Karpas-422 (cell line): ENCODE measurements around the gene TMEM61. TPM values are rescaled to one million over a fixed set of nuclear protein-coding genes. Genes with fewer than 3 reads are reported as not detected.

Source experiments
- DNase-seq: peaks from one replicate; pipeline ENCODE4 v3.0.0-alpha.2; 2015
- H2AFZ ChIP-seq: fragments of 200-600 bp; sonication (generic); 2 replicates; pipeline ENCODE4 v1.6.1; 2014; ENCODE audit warnings: antibody characterized with exemption, low read length, mixed read lengths
- H3K27ac ChIP-seq: fragments of 200-600 bp; sonication (generic); 2 replicates; pipeline ENCODE4 v1.5.1; 2014; ENCODE audit warnings: mild to moderate bottlenecking, low read length, moderate library complexity
- H3K27me3 ChIP-seq: fragments of 200-600 bp; sonication (generic); 2 replicates; pipeline ENCODE4 v1.6.1; 2014; ENCODE audit warnings: low read length, mixed read lengths
- H3K36me3 ChIP-seq: fragments of 200-600 bp; sonication (generic); 2 replicates; pipeline ENCODE4 v1.6.1; 2014; ENCODE audit warnings: low read length, mixed read lengths; ENCODE audit not compliant: insufficient read depth
- H3K4me1 ChIP-seq: fragments of 200-600 bp; sonication (generic); 2 replicates; pipeline ENCODE4 v1.6.1; 2014; ENCODE audit warnings: mild to moderate bottlenecking, low read length, mixed read lengths
- H3K4me2 ChIP-seq: fragments of 200-600 bp; sonication (generic); 2 replicates; pipeline ENCODE4 v1.6.1; 2014; ENCODE audit warnings: low read length, low read depth, mild to moderate bottlenecking; ENCODE audit not compliant: poor library complexity, severe bottlenecking
- H3K4me3 ChIP-seq: fragments of 200-600 bp; sonication (generic); 2 replicates; pipeline ENCODE4 v1.5.1; 2014; ENCODE audit warnings: mild to moderate bottlenecking, antibody characterized with exemption, low read length, mixed read lengths
- H3K79me2 ChIP-seq: fragments of 200-600 bp; sonication (generic); 2 replicates; pipeline ENCODE4 v1.6.1; 2014; ENCODE audit warnings: mild to moderate bottlenecking, low read length, mixed read lengths
- H3K9ac ChIP-seq: fragments of 200-600 bp; sonication (generic); 2 replicates; pipeline ENCODE4 v1.6.0; 2014; ENCODE audit warnings: low read length
- H3K9me2 ChIP-seq: fragments of 200-600 bp; sonication (generic), shearing (Covaris generic); replicated peaks from 2 replicates; pipeline ENCODE4 v1.6.0; 2014; ENCODE audit warnings: mild to moderate bottlenecking, low read length, moderate library complexity; ENCODE audit not compliant: insufficient read depth
- H3K9me3 ChIP-seq: fragments of 300-700, 200-600 bp; sonication (generic); 2 replicates; pipeline ENCODE4 v1.6.1; 2014; ENCODE audit warnings: low read length, mixed read lengths
- H4K20me1 ChIP-seq: fragments of 200-600 bp; sonication (generic); 2 replicates; pipeline ENCODE4 v1.6.1; 2014; ENCODE audit warnings: mild to moderate bottlenecking, antibody characterized with exemption, low read length, low read depth; ENCODE audit not compliant: insufficient read depth
- total RNA-seq: library from RNA; depleted of rRNA; stranded (reverse); fragments of >200 nt; shearing (Covaris generic); gene quantifications from 2 replicates; pipeline ENCODE4 v1.2.3, GENCODE V29; 2014; ENCODE audit warnings: low replicate concordance

The TMEM61 gene
- total RNA-seq, 1 experiment from 2014 or later = not detected

GRCh38 chr1:54989968-54990810 lies 9.8 kb downstream of the TMEM61 start:
- H3K9me3 ChIP-seq = no peaks in the 10 kb centered on the region
- no peaks in the 10 kb centered on the region for H3K36me3 ChIP-seq
- H3K27ac ChIP-seq = no peak overlapping the region
- H4K20me1 ChIP-seq = no peaks in the 10 kb centered on the region
- H2AFZ ChIP-seq = no peak overlapping the region
- H3K27me3 ChIP-seq = no peaks in the 10 kb centered on the region; the same call in 1 of the 2 replicates
- H3K4me3 ChIP-seq = no peak overlapping the region
- H3K9ac ChIP-seq = no peak overlapping the region
- no peaks in the 10 kb centered on the region for H3K79me2 ChIP-seq
- H3K9me2 ChIP-seq = no peaks in the 10 kb centered on the region
- DNase-seq = no peak
- no peak overlapping the region for H3K4me2 ChIP-seq
- peaks cover 21% of the 10 kb centered on the region for H3K4me1 ChIP-seq

GRCh38 chr1:54990916-54991315 lies 10.5 kb downstream of the TMEM61 start:
- no peak for DNase-seq
- Histone ChIP-seq H3K4me2 (no peak overlapping the region), H4K20me1 (no peaks in the 10 kb centered on the region), H3K27me3 (no peaks in the 10 kb centered on the region; the same call in 1 of the 2 replicates), H3K9ac (no peak overlapping the region), H3K4me3 (no peak overlapping the region), H3K9me3 (no peaks in the 10 kb centered on the region), H3K27ac (no peak overlapping the region), H3K4me1 (peaks cover 21% of the 10 kb centered on the region), H3K9me2 (no peaks in the 10 kb centered on the region), H3K79me2 (no peaks in the 10 kb centered on the region), H3K36me3 (no peaks in the 10 kb centered on the region), H2AFZ (no peak overlapping the region)

DNA sequence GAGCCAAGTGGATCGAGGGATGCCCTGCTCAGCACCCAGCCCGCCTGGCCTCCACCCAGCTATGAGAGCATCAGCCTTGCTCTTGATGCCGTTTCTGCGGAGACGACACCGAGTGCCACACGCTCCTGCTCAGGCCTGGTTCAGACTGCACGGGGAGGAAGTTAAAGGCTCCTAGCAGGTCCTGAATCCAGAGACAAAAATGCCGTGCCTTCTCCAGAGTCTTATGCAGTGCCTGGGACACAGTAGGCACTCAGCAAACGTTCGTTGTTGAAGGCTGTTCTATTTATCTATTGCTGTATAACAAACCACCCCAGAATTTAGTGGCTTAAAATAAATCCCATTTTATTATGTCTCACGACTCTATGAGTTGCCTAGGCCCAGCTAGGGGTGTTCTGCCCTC lies 11.5 kb downstream of the TMEM61 start:
- no peak overlapping the region for H3K4me2 ChIP-seq
- H3K9me3 ChIP-seq = no peaks in the 10 kb centered on the region
- peaks cover 19% of the 10 kb centered on the region for H3K4me1 ChIP-seq
- no peaks in the 10 kb centered on the region for H3K79me2 ChIP-seq
- H3K9me2 ChIP-seq = no peaks in the 10 kb centered on the region
- no peaks in the 10 kb centered on the region for H3K36me3 ChIP-seq
- no peak for DNase-seq
- H2AFZ ChIP-seq = no peak overlapping the region
- no peak overlapping the region for H3K4me3 ChIP-seq
- H3K9ac ChIP-seq = no peak overlapping the region
- no peaks in the 10 kb centered on the region for H3K27me3 ChIP-seq
- H4K20me1 ChIP-seq = no peaks in the 10 kb centered on the region
- H3K27ac ChIP-seq = no peak overlapping the region

- Histone ChIP-seq H3K4me3 (no peak overlapping the region), H3K4me1 (peaks cover 7% of the 10 kb centered on the region), H3K27ac (no peak overlapping the region), H3K9ac (no peak overlapping the region), H2AFZ (no peak overlapping the region), H3K9me3 (no peaks in the 10 kb centered on the region), H3K36me3 (no peaks in the 10 kb centered on the region), H4K20me1 (no peaks in the 10 kb centered on the region), H3K27me3 (no peaks in the 10 kb centered on the region), H3K4me2 (no peak overlapping the region), H3K79me2 (no peaks in the 10 kb centered on the region), H3K9me2 (no peaks in the 10 kb centered on the region)
- no peak for DNase-seq
These were observed 12.7 kb downstream of the TMEM61 start for GRCh38 chr1:54993140-54993539.

DNA sequence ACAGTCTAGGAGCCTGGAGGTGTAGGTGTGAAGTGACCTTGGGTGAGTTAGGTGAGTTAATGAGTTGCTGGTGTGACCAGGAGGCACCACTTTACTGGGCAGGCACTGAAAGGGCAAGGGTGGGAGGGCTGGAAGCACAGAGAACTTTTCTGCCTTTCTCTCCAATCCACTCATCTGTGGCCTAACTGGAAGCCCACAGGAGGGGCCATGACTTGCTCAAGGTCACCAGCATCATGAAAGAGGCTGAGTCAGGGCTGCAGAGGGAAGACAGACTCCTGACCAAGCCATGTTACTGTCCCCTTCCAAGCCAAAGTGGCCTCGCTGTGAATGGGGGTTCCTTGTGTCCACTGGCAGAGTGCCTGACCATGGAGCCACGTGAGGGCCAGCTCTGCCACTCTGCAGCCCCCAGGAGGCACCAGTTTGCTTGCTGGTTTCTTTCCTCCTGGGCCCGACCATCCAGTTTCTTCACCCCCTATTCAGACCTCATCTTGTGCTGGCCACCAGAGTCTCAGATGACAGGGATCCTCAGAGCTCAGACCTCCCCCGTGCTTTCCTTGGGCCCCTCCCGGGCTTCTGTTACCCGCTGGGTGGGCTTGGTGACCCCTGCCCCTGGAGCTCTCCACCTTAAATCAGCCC lies 14.0 kb downstream of the TMEM61 start:
- Histone ChIP-seq H3K9ac (no peak overlapping the region), H3K4me3 (no peak overlapping the region)

GRCh38 chr1:54995013-54995760 lies 14.8 kb downstream of the TMEM61 start:
- H3K4me3 ChIP-seq = no peak overlapping the region
- H2AFZ ChIP-seq = no peak overlapping the region
- no peak for DNase-seq
- H3K4me2 ChIP-seq = no peak overlapping the region
- no peak overlapping the region for H3K9ac ChIP-seq
- H4K20me1 ChIP-seq = no peaks in the 10 kb centered on the region
- no peaks in the 10 kb centered on the region for H3K27me3 ChIP-seq
- no peak overlapping the region for H3K27ac ChIP-seq
- H3K79me2 ChIP-seq = no peaks in the 10 kb centered on the region
- no peaks in the 10 kb centered on the region for H3K36me3 ChIP-seq
- no peaks in the 10 kb centered on the region for H3K9me2 ChIP-seq
- no peaks in the 10 kb centered on the region for H3K9me3 ChIP-seq
- H3K4me1 ChIP-seq = peaks cover 8% of the 10 kb centered on the region

More for the DNA sequence above, 14.0 kb downstream of the TMEM61 start:
- Histone ChIP-seq H3K4me2 (no peak overlapping the region), H3K9me3 (no peaks in the 10 kb centered on the region), H3K4me1 (peaks cover 8% of the 10 kb centered on the region), H3K79me2 (no peaks in the 10 kb centered on the region), H3K27me3 (no peaks in the 10 kb centered on the region), H3K27ac (no peak overlapping the region), H3K36me3 (no peaks in the 10 kb centered on the region), H3K9me2 (no peaks in the 10 kb centered on the region), H2AFZ (no peak overlapping the region), H4K20me1 (no peaks in the 10 kb centered on the region)
- no peak for DNase-seq

GRCh38 chr1:54995835-54996234 lies 15.4 kb downstream of the TMEM61 start:
- no peaks in the 10 kb centered on the region for H3K9me2 ChIP-seq
- peaks cover 8% of the 10 kb centered on the region for H3K4me1 ChIP-seq
- H3K27me3 ChIP-seq = no peaks in the 10 kb centered on the region
- H3K4me2 ChIP-seq = no peak overlapping the region
- no peak overlapping the region for H3K27ac ChIP-seq
- no peak overlapping the region for H3K4me3 ChIP-seq
- H3K36me3 ChIP-seq = no peaks in the 10 kb centered on the region
- no peaks in the 10 kb centered on the region for H3K79me2 ChIP-seq
- no peaks in the 10 kb centered on the region for H3K9me3 ChIP-seq
- H3K9ac ChIP-seq = no peak overlapping the region
- no peak for DNase-seq
- no peaks in the 10 kb centered on the region for H4K20me1 ChIP-seq
- no peak overlapping the region for H2AFZ ChIP-seq

DNA sequence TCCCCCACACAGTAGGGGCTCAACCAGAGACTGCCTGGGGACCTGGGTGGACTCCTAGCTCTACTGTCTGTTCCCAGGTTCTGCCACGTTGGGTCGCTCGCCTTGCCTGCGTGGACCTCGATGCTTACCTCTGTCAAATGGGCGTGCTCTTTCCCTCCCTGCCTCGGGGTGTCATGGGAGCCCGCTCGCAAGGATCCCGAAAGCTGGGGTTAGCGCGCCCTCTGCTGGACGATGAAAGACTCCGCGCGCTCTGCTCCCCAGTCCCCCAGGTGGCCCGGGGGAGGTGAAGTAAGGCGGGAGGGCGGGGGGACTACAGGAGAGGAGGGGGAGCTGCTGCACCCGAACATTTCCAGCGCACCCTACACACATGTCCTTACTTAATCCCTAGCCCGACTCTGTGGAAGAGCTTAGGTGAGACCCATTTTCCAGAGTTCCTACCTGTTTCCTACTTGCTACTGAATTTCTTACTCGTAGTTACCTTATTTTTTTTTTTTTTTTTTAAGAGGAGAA lies 16.0 kb downstream of the TMEM61 start:
- Histone ChIP-seq H3K4me2 (no peak overlapping the region), H3K79me2 (no peaks in the 10 kb centered on the region), H3K4me1 (peaks cover 8% of the 10 kb centered on the region), H3K9ac (no peak overlapping the region), H3K27me3 (no peaks in the 10 kb centered on the region), H2AFZ (no peak overlapping the region), H3K4me3 (no peak overlapping the region), H3K36me3 (no peaks in the 10 kb centered on the region), H3K9me3 (no peaks in the 10 kb centered on the region), H4K20me1 (no peaks in the 10 kb centered on the region), H3K9me2 (no peaks in the 10 kb centered on the region), H3K27ac (no peak overlapping the region)
- DNase-seq = peak; percentile 94
